Measurements from ENCODE around the gene EXOC7.

Gene EXOC7

GRCh38 chr17:76119409-76120371, 16.1 kb upstream of the EXOC7 start:
- DNase-seq = no peak

- no peak for DNase-seq
These were observed 11.7 kb upstream of the EXOC7 start for GRCh38 chr17:76115138-76115754.

GRCh38 chr17:76111956-76112355, 8.4 kb upstream of the EXOC7 start:
- DNase-seq = peak; percentile 67

- no peak for DNase-seq
These were observed 3.9 kb upstream of the EXOC7 start for GRCh38 chr17:76107509-76107908.

GRCh38 chr17:76106703-76107102, 3.1 kb upstream of the EXOC7 start:
- DNase-seq = peak; percentile 70

GRCh38 chr17:76104896-76105231, 1.3 kb upstream of the EXOC7 start:
- no peak for DNase-seq

- no peak for DNase-seq
These were observed 731 bp upstream of the EXOC7 start for GRCh38 chr17:76104140-76104895.

- DNase-seq = no peak
These were observed 678 bp downstream of the EXOC7 start for GRCh38 chr17:76102944-76103273.

GRCh38 chr17:76097716-76098295, 5.8 kb downstream of the EXOC7 start:
- no peak for DNase-seq

- DNase-seq = no peak
These were observed 7.6 kb downstream of the EXOC7 start for GRCh38 chr17:76095943-76096342.

GRCh38 chr17:76094046-76094445, 9.5 kb downstream of the EXOC7 start:
- DNase-seq = no peak

- no peak for DNase-seq
These were observed 10.8 kb downstream of the EXOC7 start for GRCh38 chr17:76092526-76093413.

- no peak for DNase-seq
These were observed 11.9 kb downstream of the EXOC7 start for GRCh38 chr17:76091526-76092286.

GRCh38 chr17:76090517-76091129, 13.0 kb downstream of the EXOC7 start:
- DNase-seq = no peak

- DNase-seq = no peak
These were observed 13.7 kb downstream of the EXOC7 start for GRCh38 chr17:76089680-76090516.

- DNase-seq = no peak
These were observed 14.6 kb downstream of the EXOC7 start for GRCh38 chr17:76088868-76089576.

- no peak for DNase-seq
These were observed 15.3 kb downstream of the EXOC7 start for GRCh38 chr17:76088041-76088867.

GRCh38 chr17:76087531-76087930, 16.1 kb downstream of the EXOC7 start:
- no peak for DNase-seq

GRCh38 chr17:76086384-76086783, 17.2 kb downstream of the EXOC7 start:
- no peak for DNase-seq

Data from fibroblast of skin of right biceps (primary cell).